Upper lobe of left lung (tissue), 4 donors: Measurements from ENCODE around the gene LRP5.

Source experiments
- CTCF ChIP-seq, 6 experiments: fragments of 450-650 bp in 4 of 6; fragments of 200-600 bp in 2 of 6; sonication (generic) in 2 of 6; IDR thresholded peaks; one replicate each; pipeline ENCODE4 v1.5.1; 2016 to 2019; ENCODE audit warnings: antibody characterized with exemption in 6 of 6
- EP300 ChIP-seq, 4 donors: sonication (generic); formaldehyde crosslinking; IDR thresholded peaks; one replicate each; pipeline ENCODE4 v1.5.1; 2017; ENCODE audit warnings: antibody characterized with exemption in 4 of 4, control low read depth in 2 of 4
- POLR2A ChIP-seq, 4 donors: fragments of 450-650 bp; IDR thresholded peaks; one replicate each; pipeline ENCODE4 v1.5.1; 2016 to 2017; ENCODE audit warnings: antibody characterized with exemption in 4 of 4, mild to moderate bottlenecking in 2 of 4
- POLR2AphosphoS5 ChIP-seq, 2 donors: sonication (generic); formaldehyde crosslinking; IDR thresholded peaks; one replicate each; pipeline ENCODE4 v1.5.1; 2017; ENCODE audit warnings: antibody characterized with exemption in 2 of 2

DNA sequence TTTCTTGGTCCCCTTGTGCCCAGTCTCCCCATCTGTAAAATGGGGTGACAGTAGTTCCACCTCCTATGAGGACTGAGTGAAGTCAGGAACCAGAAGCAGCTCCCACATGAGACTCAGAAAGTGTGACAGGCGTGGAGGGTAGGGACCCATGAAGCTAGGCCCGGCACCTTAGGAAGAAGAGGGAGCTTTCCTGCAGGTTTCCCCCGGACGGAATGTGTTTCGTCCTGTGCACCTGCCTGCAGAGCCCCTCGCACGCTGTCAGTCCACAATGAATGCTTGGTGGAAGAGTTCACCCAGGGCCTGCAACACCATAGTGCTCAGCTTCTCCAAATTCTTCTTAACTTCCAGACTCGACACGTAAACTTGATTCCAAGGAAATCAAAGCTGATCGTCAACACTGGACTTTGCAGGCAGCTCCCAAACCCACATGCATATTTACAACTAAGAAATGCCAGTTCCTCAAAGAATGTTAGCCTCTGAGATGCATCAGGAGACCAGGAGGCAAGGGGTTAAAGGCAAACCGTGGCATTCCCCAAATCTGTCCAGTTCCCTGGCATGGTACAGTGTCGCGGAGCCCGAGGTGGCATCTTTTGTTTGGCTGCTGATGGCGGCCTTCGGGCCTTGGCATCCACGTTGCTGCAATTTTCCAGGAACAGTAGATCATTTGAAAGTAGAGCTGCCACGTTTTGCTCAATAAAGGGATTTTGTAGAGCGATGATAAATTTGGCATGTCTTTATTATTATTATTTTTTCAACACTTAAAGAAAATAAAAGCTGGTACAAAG is 15.4 kb downstream of the LRP5 start:
- TF ChIP-seq CTCF (IDR thresholded peaks at IDR 0.05) (no peak), POLR2AphosphoS5 (IDR thresholded peaks at IDR 0.05) (no peak), POLR2A (IDR thresholded peaks at IDR 0.05) (no peak), EP300 (IDR thresholded peaks at IDR 0.05) (no peak)
